OCI-LY7 (cell line): Measurements from ENCODE around the gene CROT.

Experiments used
- CTCF ChIP-seq: fragments of 200-600 bp; sonication (generic); conservative IDR thresholded peaks from 2 replicates; pipeline ENCODE4 v1.5.1; 2014; ENCODE audit warnings: mild to moderate bottlenecking, antibody characterized with exemption, low read length, moderate library complexity, mixed read lengths
- EZH2phosphoT487 ChIP-seq: fragments of 200-600 bp; sonication (generic); IDR thresholded peaks from 2 replicates; pipeline ENCODE4 v1.6.1; 2018; ENCODE audit warnings: low read depth, borderline replicate concordance, mild to moderate bottlenecking, mixed run types, antibody characterized with exemption, low read length, moderate library complexity, mixed read lengths

- TF ChIP-seq CTCF: peak; percentile 57
- no peak for TF ChIP-seq EZH2phosphoT487
Measured at GRCh38 chr7:87325576-87326370, 19.7 kb upstream of the CROT start.
